Measurements from ENCODE around the gene PHF10.
A peak's percentile ranks its signal among the peaks of the same experiment; 100 is the strongest.

PHF10 gene

DNA sequence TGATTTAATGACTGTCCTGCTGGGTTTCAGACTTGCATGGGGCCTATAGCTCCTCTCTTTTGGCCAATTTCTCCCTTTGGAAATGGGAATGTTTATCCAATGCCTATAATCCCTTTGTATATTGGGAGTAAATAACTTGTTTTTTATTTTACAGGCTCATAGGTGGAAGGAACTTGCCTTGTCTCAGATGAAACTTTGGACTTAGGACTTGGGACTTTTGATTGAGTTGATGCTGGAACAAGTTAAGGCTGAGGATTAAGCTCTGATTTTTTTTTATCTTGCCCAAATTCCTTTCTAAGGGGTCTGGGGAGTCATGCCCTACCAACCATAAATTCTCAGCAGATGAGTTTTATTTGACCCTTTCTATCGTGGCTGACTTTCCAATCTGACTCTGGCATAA is 46.0 kb downstream of the PHF10 start:
- no peak for DNase-seq (ENCODE audit: low spot score)
- FAIRE-seq: no peak

DNA sequence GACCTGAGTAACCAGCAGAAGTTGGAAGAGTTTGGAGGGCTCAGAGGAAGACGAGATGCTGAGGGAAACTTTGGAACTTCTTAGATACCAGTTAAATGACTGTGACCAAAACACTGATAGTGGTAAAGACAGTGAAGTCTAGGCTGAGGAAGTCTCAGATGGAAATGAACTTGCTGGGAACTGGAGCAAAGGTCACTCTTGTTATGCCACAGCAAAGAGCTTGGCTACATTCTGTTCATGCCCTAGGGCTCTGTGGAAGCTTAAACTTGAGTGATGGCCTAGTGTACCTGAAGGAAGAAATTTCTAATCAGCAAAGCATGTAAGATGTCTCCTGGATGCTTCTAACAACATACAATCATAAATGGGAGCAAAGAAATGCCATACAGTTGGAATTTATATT is 47.2 kb downstream of the PHF10 start:
- DNase-seq (ENCODE audit: low spot score) (no peak), FAIRE-seq (no peak)

DNA sequence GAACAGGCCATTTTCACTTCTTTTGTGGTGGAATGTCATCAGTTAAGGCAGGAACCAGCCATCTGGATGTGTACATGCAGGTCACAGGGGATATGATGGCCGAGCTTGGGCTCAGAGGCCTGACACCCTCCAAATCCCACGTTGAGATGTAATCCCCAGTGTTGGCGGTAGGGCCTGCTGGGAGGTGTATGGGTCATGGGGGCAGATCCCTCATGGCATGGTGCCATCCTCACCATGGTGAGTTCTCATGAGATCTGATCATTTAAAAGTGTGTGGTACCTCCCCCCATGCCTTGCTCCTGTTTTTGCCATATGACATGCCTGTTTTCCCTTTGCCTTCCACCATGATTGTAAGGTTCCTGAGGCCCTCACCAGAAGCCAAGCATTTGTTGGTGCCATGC is 49.3 kb downstream of the PHF10 start:
- FAIRE-seq: no peak
- no peak for DNase-seq (ENCODE audit: low spot score)

DNA sequence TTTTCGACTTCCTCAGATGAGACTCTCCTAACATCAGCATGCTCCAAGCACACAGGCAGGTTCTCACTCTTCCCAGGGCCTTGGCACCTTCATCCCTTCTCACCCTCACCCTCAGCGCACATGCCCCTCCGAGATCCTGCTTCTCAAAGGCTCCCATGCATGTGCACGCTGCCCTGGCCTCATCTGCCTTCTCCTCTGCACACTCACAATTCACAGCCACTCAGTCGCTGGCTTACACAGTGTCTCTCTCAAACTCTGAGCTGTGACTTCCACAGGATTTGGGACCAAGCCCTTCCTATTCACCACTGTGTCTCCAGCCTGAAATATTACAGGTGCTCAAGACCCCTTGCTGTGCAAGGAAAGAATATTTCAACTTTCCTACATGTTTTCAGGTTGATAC is 52.7 kb downstream of the PHF10 start:
- no peak for DNase-seq (ENCODE audit: low spot score)
- no peak for FAIRE-seq

DNA sequence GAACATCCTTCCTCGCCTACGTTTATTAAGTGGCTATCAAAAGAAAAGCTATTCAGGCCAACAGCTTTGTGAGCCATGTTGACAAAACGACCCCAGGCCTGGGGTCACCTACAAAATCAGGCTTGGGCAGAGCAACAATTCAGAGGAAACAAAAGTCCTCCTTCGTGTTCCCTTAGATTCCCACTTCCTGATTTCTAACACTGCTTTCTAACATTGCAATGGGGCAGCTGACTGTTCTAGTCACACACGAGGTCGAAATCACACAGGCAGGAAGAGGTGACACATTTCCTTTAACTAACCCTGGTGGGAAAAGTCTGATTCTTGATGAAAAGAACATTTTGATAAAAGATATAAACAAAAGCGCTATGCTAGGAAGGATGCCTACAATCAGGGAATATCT is 54.4 kb downstream of the PHF10 start:
- DNase-seq (ENCODE audit: low spot score) (no peak), FAIRE-seq (no peak)

DNA sequence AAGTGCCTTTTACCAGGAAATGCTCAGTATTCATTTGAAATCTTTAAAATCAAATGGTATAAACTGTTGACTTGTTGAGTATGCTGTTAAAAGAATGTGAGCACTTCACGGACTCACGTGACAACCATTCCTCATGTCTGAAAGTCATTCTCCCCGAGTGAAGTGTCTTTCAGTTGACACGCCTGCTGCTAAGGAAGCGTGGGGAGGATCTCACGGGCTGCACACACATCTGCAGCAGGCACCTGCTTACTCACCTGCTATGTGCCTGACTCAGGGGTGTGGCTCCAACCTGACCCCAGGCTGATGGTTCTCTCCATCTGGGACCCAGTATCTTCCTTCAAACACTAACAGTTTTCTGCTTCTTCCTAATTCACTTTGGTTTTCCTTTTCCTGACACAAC is 55.2 kb downstream of the PHF10 start:
- FAIRE-seq: no peak
- no peak for DNase-seq (ENCODE audit: low spot score)

DNA sequence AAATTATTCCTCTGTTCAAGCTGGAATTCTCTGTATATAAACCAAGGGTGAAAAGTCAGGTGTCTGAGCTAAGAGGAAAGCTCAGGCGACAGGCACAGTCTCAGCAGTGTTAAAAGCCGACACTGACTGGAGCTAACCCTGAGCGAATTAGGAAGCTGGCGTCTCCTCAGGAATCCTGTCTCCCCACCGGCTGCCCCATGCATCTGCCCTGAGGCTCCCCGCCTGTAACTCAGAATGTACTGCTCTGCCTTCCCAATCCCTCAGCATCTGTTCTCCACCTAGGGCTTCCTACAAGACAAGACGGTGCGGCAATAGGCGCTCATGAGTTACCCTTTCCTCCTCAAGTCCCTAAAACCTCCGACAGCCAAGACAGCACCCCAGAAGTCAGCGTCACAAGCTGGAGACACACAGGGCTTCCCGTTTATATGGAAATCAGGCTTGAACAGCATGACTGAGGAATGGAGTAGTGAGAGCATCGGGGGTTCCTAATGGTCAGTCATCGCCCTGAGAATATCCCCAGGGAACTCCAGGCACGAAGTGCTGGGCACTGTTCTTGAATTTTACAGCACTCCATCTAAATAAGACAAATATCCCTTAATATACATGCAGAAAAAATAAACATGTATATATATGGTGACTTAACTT is 56.0 kb downstream of the PHF10 start:
- DNase-seq (ENCODE audit: low spot score): no peak
- no peak for FAIRE-seq

DNA sequence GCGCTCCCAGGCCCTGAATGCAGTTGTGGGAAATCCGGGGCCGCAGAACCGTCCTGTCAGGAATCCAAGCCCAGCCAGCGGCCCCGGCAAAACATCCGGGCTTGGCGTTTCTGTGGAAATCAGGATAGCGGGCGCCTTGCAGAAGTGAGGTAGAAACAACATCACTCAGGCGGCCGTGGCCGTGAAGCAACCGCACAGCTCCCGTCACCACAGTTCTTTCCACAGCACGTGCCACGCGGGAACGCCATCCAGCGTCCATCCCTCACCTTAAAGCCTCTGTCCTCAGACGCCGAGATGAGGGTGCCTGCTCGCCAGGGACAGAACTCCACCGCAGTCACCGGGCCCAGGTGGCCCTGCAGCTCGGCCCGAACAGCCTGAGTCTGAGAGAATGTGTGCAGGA is 56.6 kb downstream of the PHF10 start:
- no peak for FAIRE-seq
- DNase-seq (ENCODE audit: low spot score): no peak

DNA sequence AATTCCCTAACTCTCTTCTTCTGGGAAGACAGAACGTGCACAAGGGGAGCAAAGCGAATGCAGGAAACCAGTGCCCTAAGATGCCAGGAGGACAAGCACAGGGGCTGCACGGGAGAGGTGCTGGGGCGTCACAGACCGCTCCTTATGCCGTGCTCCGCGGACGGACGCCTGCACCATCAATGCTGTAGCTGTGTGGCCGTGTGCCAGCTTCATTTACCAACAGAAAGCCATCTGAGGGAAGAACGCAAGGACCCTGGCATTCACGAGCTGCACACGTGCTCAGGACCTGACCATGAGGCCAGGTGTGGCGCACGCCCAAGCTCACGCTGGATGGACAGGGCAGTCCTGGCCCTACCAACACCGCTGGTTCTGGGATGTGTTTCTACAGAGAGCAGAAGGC is 57.9 kb downstream of the PHF10 start:
- no peak for DNase-seq (ENCODE audit: low spot score)
- no peak for FAIRE-seq

DNA sequence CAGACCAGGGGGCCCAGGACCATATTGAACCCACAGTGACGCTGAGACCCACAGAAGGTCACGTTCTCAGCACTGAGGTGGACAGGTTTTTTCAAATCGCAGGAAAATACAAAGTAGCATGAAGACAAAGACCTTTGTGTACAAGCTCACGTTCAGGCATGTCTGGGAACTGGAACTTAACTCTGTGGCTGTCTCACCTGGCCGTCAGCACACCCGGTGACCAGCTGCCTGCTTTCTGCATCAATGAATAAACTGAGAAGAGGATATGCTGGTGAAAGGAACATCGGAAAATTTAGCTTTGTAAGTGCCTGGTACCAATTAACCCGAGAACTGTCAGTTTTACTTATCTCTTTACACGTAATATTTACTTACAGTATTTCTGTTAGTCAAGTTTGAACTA is 59.0 kb downstream of the PHF10 start:
- DNase-seq (ENCODE audit: low spot score) (no peak), FAIRE-seq (no peak)

DNA sequence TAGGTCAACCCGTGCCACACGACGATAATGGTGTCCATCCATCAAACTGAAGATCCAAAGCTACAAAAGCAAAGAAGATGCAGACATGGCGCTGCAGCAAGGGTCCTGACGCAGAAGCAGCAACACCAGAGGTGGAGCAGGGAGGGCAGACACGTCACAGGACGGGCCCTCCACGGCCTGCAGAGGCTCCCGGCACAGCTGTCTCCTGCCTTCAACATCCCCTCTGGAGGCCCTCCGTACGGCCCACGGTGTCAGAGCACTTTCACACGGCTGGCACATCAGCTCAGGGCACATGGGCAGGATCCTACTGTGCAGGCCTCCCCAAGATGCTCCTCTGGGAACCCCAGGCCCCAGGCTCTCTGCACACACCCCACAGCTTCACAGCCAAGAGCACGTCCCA is 60.1 kb downstream of the PHF10 start:
- DNase-seq (ENCODE audit: low spot score) (no peak), FAIRE-seq (no peak)

DNA sequence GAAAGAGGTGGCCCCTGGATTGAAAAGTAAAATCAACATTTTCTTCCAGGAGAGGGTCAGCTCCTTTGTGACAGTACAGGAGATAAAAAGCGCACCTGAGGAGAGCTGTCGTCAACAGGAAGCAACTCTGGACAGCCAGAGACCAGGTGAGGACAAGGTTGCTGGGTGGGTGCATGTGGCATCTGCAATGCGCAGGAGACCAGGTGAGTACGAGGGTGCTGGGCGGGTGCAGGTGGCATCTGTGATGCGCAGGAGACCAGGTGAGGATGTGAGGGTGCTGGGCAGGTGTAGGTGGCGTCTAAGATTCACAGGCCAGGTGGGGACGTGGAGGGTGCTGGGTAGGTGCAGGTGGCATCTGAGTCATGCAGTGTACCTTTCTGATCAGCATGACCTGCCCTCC is 60.8 kb downstream of the PHF10 start:
- FAIRE-seq (no peak), DNase-seq (ENCODE audit: low spot score) (no peak)

DNA sequence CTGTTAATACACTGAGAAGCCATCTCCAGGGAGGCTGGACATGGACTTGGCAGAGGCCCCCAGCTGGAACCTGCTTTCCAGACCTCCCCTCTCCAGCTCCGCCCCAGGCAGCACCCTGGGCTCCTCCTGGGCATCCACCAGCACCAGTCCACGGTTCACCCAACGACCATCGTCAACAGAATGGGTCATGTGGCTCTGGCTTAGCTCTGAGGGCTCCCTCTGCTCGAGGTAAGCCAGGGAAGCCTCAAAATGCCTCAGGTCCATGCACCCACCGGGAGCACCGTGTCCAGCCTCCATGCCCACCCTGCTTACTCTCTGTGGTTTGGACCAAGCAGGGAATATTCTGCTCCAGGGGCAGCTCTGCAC is 62.9 kb downstream of the PHF10 start:
- DNase-seq (ENCODE audit: low spot score) (no peak), FAIRE-seq (no peak)

DNA sequence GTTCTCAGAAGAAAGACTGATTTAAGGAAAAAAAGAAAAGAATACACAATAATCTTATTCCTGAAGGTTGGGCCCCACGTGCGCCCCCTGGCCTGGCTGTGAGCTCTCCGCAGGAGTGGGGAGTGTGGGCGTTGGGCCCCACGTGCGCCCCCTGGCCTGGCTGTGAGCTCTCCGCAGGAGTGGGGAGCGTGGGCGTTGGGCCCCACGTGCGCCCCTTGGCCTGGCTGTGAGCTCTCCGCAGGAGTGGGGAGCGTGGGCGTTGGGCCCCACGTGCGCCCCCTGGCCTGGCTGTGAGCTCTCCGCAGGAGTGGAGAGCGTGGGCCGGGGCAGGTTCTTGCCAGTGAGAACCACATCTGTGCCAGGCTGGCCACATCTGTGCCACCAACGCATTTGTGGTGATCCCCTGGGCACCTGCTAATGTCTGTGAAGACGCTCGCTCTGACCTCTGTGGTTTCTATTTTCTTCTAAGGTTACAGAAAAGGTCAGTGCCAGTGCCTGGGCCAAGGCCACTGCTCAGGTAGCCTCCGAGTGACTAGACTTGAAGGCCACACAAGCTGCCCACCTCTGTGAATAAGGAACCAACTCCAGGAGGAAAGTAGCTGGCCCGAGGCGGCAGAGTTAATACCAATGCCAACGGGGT is 63.4 kb downstream of the PHF10 start:
- FAIRE-seq: no peak
- DNase-seq (ENCODE audit: low spot score): no peak

DNA sequence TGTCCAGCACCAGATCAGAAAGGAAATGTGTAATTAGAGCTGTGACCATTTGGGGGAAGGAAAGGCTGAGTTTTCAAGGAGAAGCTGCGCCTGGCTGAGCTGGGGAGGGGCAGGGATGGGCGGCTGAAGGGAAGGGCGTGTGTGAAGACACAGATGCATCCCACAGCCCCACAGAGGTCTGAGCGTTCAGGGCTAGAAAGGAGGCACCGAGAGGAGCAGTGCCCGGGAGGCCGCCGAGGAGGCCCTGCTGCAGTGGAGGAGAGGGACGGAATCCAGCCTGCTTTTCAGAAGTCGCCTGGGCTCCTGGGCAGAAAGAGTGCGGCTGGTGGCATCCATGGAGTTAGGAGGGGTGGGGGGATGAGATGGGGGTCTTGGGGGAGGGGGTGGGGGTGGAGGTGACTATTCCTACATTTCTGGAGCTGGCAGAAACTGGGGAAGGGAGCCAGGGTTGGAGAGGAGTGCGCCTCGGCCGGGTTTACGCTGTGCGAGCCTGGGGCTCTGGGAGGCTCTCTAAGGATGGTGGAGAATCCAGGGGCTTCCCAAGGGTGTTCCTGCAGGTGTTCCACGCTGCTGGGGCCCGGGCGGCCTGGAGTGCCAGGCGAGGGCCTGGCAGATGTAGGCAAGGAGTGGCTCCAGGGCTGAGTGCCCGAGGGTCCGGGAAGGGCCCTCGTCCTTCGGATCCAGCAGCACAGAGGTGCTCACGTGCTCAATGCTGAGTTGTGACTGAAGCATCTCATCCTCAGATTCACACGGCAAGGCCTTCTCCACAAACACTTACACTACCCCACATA is 64.3 kb downstream of the PHF10 start:
- DNase-seq (ENCODE audit: low spot score) (no peak), FAIRE-seq (no peak)

DNA sequence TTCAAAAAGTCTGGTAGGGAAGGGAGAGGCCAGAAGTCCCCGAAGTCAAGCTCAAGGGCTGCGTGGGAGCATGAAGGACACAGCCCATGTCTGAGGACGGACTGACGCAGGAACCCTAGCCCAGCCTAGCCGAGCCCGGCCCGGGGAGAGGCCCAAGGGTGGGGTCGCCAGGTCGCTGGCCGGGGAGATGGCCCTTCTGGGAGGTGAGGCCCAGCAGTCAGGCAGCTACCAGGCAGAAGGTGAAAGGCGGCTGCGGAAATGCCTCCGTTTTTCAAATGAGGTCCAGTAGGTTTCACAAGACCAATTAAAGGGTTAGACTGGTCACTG is 67.1 kb downstream of the PHF10 start:
- no peak for DNase-seq (ENCODE audit: low spot score)

DNA sequence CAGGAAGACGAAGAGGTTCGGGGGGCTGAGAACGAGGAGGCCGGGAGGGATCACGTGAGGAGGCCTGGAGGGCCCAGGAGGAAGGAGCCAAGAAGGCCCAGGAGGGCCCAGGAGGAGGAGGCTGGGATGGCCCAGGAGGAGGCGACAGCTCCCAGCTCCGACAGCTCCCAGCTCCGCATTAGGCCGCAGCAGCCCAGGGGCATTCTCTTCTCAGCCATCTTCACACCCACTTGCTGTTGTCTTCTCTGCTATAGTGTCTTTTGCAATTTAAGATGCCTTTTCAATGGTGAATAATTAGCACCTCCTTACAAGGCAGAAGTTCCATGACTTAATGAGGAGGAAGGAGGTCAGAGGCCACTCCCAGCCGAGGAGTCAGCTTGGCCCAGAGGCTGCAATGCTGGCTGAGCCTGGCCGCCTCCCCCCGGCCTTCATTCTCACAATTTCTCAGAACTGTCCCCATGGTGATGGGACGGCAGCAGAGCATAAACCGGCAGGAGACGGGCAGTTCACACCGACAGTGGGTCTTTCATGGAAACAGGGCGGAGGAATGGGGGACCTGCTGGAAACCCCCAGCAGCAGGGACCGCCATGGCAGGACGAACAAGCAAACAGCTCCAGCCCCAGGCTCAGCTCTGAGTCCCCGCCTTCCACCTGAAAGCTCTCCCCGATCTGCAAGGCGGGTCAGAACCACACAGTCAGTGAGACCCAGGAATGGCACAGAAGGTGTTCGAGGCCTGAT is 67.6 kb downstream of the PHF10 start:
- DNase-seq (ENCODE audit: low spot score): no peak
- FAIRE-seq: no peak

More for the DNA sequence above, 67.1 kb downstream of the PHF10 start:
- FAIRE-seq: no peak

DNA sequence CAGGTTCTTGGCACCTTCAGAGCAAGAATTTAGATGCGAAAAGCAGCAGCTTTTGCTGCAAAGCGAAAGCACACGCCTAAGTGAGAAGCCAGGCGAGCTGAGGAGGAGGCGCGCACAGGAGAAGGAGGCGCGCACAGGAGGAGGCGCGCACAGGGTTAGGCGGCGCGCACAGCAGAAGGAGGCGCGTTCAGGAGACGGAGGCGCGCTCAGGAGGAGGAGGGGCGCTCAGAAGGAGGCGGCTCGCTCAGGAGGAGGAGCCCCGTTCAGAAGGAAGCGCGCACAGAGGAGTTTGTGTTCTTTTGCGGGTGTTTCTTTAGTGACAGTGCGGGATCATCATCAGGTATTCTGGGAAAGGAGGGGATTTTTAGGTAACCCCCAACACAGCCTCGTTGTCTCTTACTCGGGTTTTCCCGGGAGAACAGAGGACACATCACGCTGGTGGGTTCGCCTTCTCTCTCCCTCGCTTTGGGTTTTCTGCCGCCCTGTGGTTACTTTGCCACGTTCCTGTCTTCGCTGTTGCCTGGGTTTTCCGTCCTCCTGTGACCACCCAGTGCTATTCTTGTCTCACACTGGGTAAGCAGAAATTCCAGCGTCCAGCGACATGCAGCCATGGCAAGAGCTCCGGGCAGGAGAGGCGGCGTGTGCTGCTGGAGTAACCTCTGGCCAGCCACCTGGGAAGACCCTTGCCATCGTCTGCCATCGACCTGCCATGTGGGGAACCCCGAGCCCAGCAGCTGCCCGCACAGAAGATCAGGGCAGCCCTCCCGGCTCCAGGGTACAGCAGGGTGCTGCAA is 69.5 kb downstream of the PHF10 start:
- FAIRE-seq: peak; percentile 86
- DNase-seq (ENCODE audit: low spot score): peak; percentile 90

All from urothelium cell line (cell line).